Natural killer cell (primary cell): ENCODE data around the gene RGS9. TPM values are rescaled to one million over a fixed set of nuclear protein-coding genes. Genes with fewer than 3 reads are reported as not detected.
"Not testable (repeated sequence)": the region's sequence is repeated elsewhere in the genome, so short reads cannot be mapped to it uniquely, and the experiment has no call there.

Experiments used
- ATAC-seq, 3 donors: fragments of 150-1000 bp in 2 of 3; fragments of 200-7000 bp in 1 of 3; cut with Tn5 transposase; 1 replicate in 1 of 3; 2 replicates in 2 of 3; pipeline ENCODE4 v1.10.0; 2021; ENCODE audit warnings: mild to moderate bottlenecking in 2 of 3, moderate library complexity in 2 of 3
- DNase-seq, 2 donors: peaks; one replicate each; pipeline versions ENCODE4 v3.0.0 to v3.0.0-alpha.2; 2013 to 2021; ENCODE audit warnings: mixed read lengths in 1 of 2
- H3K27ac ChIP-seq: one replicate; pipeline ENCODE4 v1.5.1; 2013; ENCODE audit warnings: mild to moderate bottlenecking, low read length
- H3K27me3 ChIP-seq: one replicate; pipeline ENCODE4 v1.6.1; 2013; ENCODE audit warnings: low read length; ENCODE audit not compliant: control insufficient read depth, insufficient read depth
- H3K36me3 ChIP-seq: one replicate; pipeline ENCODE4 v1.6.1; 2013; ENCODE audit warnings: low read length; ENCODE audit not compliant: control insufficient read depth, insufficient read depth
- H3K4me1 ChIP-seq: one replicate; pipeline ENCODE4 v1.6.1; 2013; ENCODE audit warnings: low read length; ENCODE audit not compliant: control insufficient read depth, insufficient read depth
- H3K4me3 ChIP-seq: one replicate; pipeline ENCODE4 v1.5.1; 2013; ENCODE audit warnings: low read length
- H3K9me3 ChIP-seq: one replicate; pipeline ENCODE4 v1.6.1; 2013; ENCODE audit warnings: low read length; ENCODE audit not compliant: control insufficient read depth, insufficient read depth
- H3K27ac Mint-ChIP-seq, 2 donors: one replicate each; pipeline ENCODE4 v1.8.0; 2022; ENCODE audit warnings: mild to moderate bottlenecking in 2 of 2, mixed read lengths in 2 of 2, moderate library complexity in 1 of 2
- H3K27me3 Mint-ChIP-seq, 2 donors: one replicate each; pipeline ENCODE4 v1.8.0; 2022; ENCODE audit warnings: low read depth in 2 of 2, mixed read lengths in 2 of 2
- H3K36me3 Mint-ChIP-seq: one replicate; pipeline ENCODE4 v1.8.0; 2022; ENCODE audit warnings: mixed read lengths
- H3K4me1 Mint-ChIP-seq, 2 donors: one replicate each; pipeline ENCODE4 v1.8.0; 2022; ENCODE audit warnings: mixed read lengths in 2 of 2
- H3K4me3 Mint-ChIP-seq: one replicate; pipeline ENCODE4 v1.8.0; 2022; ENCODE audit warnings: mild to moderate bottlenecking, moderate library complexity, mixed read lengths
- H3K9me3 Mint-ChIP-seq, 2 donors: one replicate each; pipeline ENCODE4 v1.8.0; 2022; ENCODE audit warnings: mixed read lengths in 2 of 2
- CTCF ChIP-seq: fragments of 200-600 bp; IDR thresholded peaks from one replicate; pipeline ENCODE4 v1.8.0; 2022; ENCODE audit warnings: antibody characterized with exemption
- WGBS: methylation state at CpG from one replicate; pipeline ENCODE4 v1.1.7; 2013; ENCODE audit warnings: missing lambda C conversion rate; ENCODE audit not compliant: insufficient coverage; 5-methylcytosine and 5-hydroxymethylcytosine counted together
- intact Hi-C: fragments of 100-400 bp; cut with micrococcal nuclease; formaldehyde crosslinking; loops from one replicate; pipeline ENCODE4 v1.14.2; 2022
- total RNA-seq, 4 donors: library from RNA; stranded (reverse); fragments of 120-200 nt in 1 of 4; gene quantifications; one replicate each; pipeline versions ENCODE4 v1.2.3 to v1.2.4, GENCODE V29; 2013 to 2022

Gene RGS9
- total RNA-seq, 3 donors from 2014 or later (not counting 1 experiment from before 2014, with no cell fraction given), result 25.0 to 47.3 (median 37.2) TPM

- peaks cover 3% of the 10 kb centered on the region for H3K4me1 ChIP-seq
- Mint-ChIP-seq H3K27me3 (no peaks in the 10 kb centered on the region), H3K4me3 (no peak overlapping the region), H3K27ac (no peak overlapping the region), H3K9me3 (no peaks in the 10 kb centered on the region), H3K36me3 (peaks cover 14% of the 10 kb centered on the region), H3K4me1 (peaks cover 4% of the 10 kb centered on the region in 2 donors)
- no peak overlapping the region for H3K4me3 ChIP-seq
- TF ChIP-seq CTCF, result no peak
- H3K27ac ChIP-seq, result no peak overlapping the region
- ATAC-seq (no peak), DNase-seq (no peak)
- intact Hi-C loops, result no loop called here
- 84% methylated on average over 10 of the region's 10 CpGs for WGBS
- H3K9me3 ChIP-seq, result no peaks in the 10 kb centered on the region
- H3K27me3 ChIP-seq, result no peaks in the 10 kb centered on the region
- peaks cover 4% of the 10 kb centered on the region for H3K36me3 ChIP-seq
Observed at GRCh38 chr17:65201331-65201730, 64.2 kb downstream of the RGS9 start.

GRCh38 chr17:65202844-65203571 lies 65.8 kb downstream of the RGS9 start:
- intact Hi-C loops, result no loop called here
- no peak for DNase-seq
- no peak for TF ChIP-seq CTCF
- Histone ChIP-seq H3K4me3 (no peak overlapping the region), H3K27ac (no peak overlapping the region), H3K27me3 (no peaks in the 10 kb centered on the region), H3K36me3 (peaks cover 6% of the 10 kb centered on the region), H3K4me1 (peaks cover 3% of the 10 kb centered on the region), H3K9me3 (no peaks in the 10 kb centered on the region)
- no peak overlapping the region for H3K4me3 Mint-ChIP-seq
- no peak for ATAC-seq
- peaks cover 18% of the 10 kb centered on the region for H3K36me3 Mint-ChIP-seq
- H3K27me3 Mint-ChIP-seq, result no peaks in the 10 kb centered on the region
- H3K9me3 Mint-ChIP-seq, result no peaks in the 10 kb centered on the region
- H3K27ac Mint-ChIP-seq, result no peak overlapping the region
- 87% methylated on average over 8 of the region's 9 CpGs for WGBS
- peaks cover 8 to 9% of the 10 kb centered on the region in 2 donors for H3K4me1 Mint-ChIP-seq

- H3K9me3 Mint-ChIP-seq, result no peaks in the 10 kb centered on the region
- H3K4me3 ChIP-seq, result no peak overlapping the region
- H3K9me3 ChIP-seq, result no peaks in the 10 kb centered on the region
- H3K4me1 ChIP-seq, result no peaks in the 10 kb centered on the region
- no peak for DNase-seq
- peaks cover 4 to 5% of the 10 kb centered on the region in 2 donors for H3K4me1 Mint-ChIP-seq
- H3K36me3 ChIP-seq, result peaks cover 6% of the 10 kb centered on the region
- intact Hi-C loops, result no loop called here
- H3K27ac ChIP-seq, result no peak overlapping the region
- no peak overlapping the region for H3K4me3 Mint-ChIP-seq
- H3K36me3 Mint-ChIP-seq, result peaks cover 28% of the 10 kb centered on the region
- H3K27ac Mint-ChIP-seq, result no peak overlapping the region
- no peaks in the 10 kb centered on the region for H3K27me3 Mint-ChIP-seq
- no peak for ATAC-seq
- 96% methylated on average over 13 of the region's 13 CpGs for WGBS
- no peaks in the 10 kb centered on the region for H3K27me3 ChIP-seq
- no peak for TF ChIP-seq CTCF
Observed at GRCh38 chr17:65204001-65204400, 66.8 kb downstream of the RGS9 start.

GRCh38 chr17:65205655-65206054 lies 68.5 kb downstream of the RGS9 start:
- H3K4me1 Mint-ChIP-seq, result peaks cover 4 to 5% of the 10 kb centered on the region in 2 donors
- no peak for TF ChIP-seq CTCF
- no peak overlapping the region for H3K4me3 Mint-ChIP-seq
- DNase-seq (no peak), ATAC-seq (no peak)
- Histone ChIP-seq H3K4me3 (no peak overlapping the region), H3K27me3 (no peaks in the 10 kb centered on the region), H3K9me3 (no peaks in the 10 kb centered on the region), H3K4me1 (no peaks in the 10 kb centered on the region), H3K27ac (no peak overlapping the region), H3K36me3 (peaks cover 6% of the 10 kb centered on the region)
- intact Hi-C loops, result no loop called here
- no peaks in the 10 kb centered on the region for H3K9me3 Mint-ChIP-seq
- peaks cover 29% of the 10 kb centered on the region for H3K36me3 Mint-ChIP-seq
- no peak overlapping the region for H3K27ac Mint-ChIP-seq
- H3K27me3 Mint-ChIP-seq, result no peaks in the 10 kb centered on the region

GRCh38 chr17:65207448-65207847 lies 70.3 kb downstream of the RGS9 start:
- H3K4me1 ChIP-seq, intact Hi-C loops, ATAC-seq, H3K27me3 Mint-ChIP-seq, H3K4me3 Mint-ChIP-seq, DNase-seq, H3K27me3 ChIP-seq, H3K9me3 Mint-ChIP-seq, H3K27ac Mint-ChIP-seq, H3K9me3 ChIP-seq, H3K27ac ChIP-seq, H3K4me1 Mint-ChIP-seq, H3K4me3 ChIP-seq: not testable (repeated sequence)
- H3K36me3 ChIP-seq, result peaks cover 12% of the 10 kb centered on the region
- peaks cover 27% of the 10 kb centered on the region for H3K36me3 Mint-ChIP-seq
- 73% methylated on average over 1 of the region's 1 CpG for WGBS
